GM21381 (cell line): ENCODE data around the gene EFHC2.
"Not testable (repeated sequence)": the region's sequence is repeated elsewhere in the genome, so short reads cannot be mapped to it uniquely, and the experiment has no call there.

Source experiments
- ATAC-seq: cut with Tn5 transposase; IDR thresholded peaks from one replicate; pipeline ENCODE4 v1.9.1; 2021; ENCODE audit warnings: mild to moderate bottlenecking, moderate library complexity; ENCODE audit not compliant: unreplicated experiment

EFHC2 gene

GRCh38 chrX:44234116-44234515 is 109.4 kb downstream of the EFHC2 start:
- ATAC-seq: no peak

- no peak for ATAC-seq
Measured at GRCh38 chrX:44232081-44232480, 111.4 kb downstream of the EFHC2 start.

GRCh38 chrX:44228621-44229020 is 114.9 kb downstream of the EFHC2 start:
- peak; percentile 72 for ATAC-seq

GRCh38 chrX:44227991-44228390 is 115.5 kb downstream of the EFHC2 start:
- no peak for ATAC-seq

- ATAC-seq: no peak
Measured at GRCh38 chrX:44225667-44226066, 117.8 kb downstream of the EFHC2 start.

- ATAC-seq: no peak
Measured at GRCh38 chrX:44224760-44225159, 118.7 kb downstream of the EFHC2 start.

GRCh38 chrX:44223150-44223549 is 120.3 kb downstream of the EFHC2 start:
- no peak for ATAC-seq

- ATAC-seq: no peak
Measured at GRCh38 chrX:44218465-44218864, 125.0 kb downstream of the EFHC2 start.

GRCh38 chrX:44216171-44216570 is 127.3 kb downstream of the EFHC2 start:
- ATAC-seq: no peak

GRCh38 chrX:44203791-44204190 is 139.7 kb downstream of the EFHC2 start:
- no peak for ATAC-seq

- no peak for ATAC-seq
Measured at GRCh38 chrX:44202596-44202995, 140.9 kb downstream of the EFHC2 start.

- ATAC-seq: no peak
Measured at GRCh38 chrX:44189116-44189515, 154.4 kb downstream of the EFHC2 start.

- not testable (repeated sequence) for ATAC-seq
Measured at GRCh38 chrX:44187915-44188314, 155.6 kb downstream of the EFHC2 start.

- no peak for ATAC-seq
Measured at GRCh38 chrX:44183329-44183728, 160.1 kb downstream of the EFHC2 start.

- ATAC-seq: no peak
Measured at GRCh38 chrX:44178274-44179053, 165.0 kb downstream of the EFHC2 start.

GRCh38 chrX:44175455-44175854 is 168.0 kb downstream of the EFHC2 start:
- no peak for ATAC-seq

GRCh38 chrX:44174061-44174460 is 169.4 kb downstream of the EFHC2 start:
- ATAC-seq: no peak

- no peak for ATAC-seq
Measured at GRCh38 chrX:44173219-44173618, 170.3 kb downstream of the EFHC2 start.

- ATAC-seq: no peak
Measured at GRCh38 chrX:44167116-44167515, 176.4 kb downstream of the EFHC2 start.

GRCh38 chrX:44162964-44163475 is 180.5 kb downstream of the EFHC2 start:
- ATAC-seq: no peak

- ATAC-seq: no peak
Measured at GRCh38 chrX:44157858-44158257, 185.6 kb downstream of the EFHC2 start.

- ATAC-seq: no peak
Measured at GRCh38 chrX:44157283-44157682, 186.2 kb downstream of the EFHC2 start.

GRCh38 chrX:44156726-44157125 is 186.7 kb downstream of the EFHC2 start:
- no peak for ATAC-seq
